HL-60/S4 treated with retinoic acid at 250 ng/mL for 4 days and 3 days (cell line): Measurements from ENCODE around the gene ZBTB12.
"Not testable (repeated sequence)": the region's sequence is repeated elsewhere in the genome, so short reads cannot be mapped to it uniquely, and the experiment has no call there.

Source experiments
- in situ Hi-C: fragments of 300-500 bp; cut with MboI; formaldehyde crosslinking; loops from 2 replicates; pipeline ENCODE4 v1.7.0; 2022; ENCODE audit warnings: low sequenced_read_pairs

Gene ZBTB12

DNA sequence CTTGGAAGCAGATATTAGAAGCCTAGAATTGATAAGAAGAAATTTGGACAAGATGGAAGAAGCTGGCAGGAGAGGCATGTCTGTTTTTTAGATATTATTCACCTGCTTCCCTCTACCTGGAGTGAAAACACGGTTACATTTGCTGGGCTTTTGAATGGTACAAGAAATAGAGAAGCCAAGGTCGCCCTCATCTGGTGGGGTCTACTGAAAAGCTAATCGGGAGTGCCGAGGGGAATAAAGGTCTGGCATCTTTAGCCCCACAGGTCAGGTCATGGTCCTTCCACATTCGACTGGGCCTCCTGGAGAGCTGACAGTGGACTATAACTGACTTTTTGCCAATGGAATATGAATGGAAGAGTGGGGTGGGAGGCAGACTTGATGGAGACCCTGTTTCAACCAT lies 21.1 kb upstream of the ZBTB12 start:
- in situ Hi-C loops: no loop called here

DNA sequence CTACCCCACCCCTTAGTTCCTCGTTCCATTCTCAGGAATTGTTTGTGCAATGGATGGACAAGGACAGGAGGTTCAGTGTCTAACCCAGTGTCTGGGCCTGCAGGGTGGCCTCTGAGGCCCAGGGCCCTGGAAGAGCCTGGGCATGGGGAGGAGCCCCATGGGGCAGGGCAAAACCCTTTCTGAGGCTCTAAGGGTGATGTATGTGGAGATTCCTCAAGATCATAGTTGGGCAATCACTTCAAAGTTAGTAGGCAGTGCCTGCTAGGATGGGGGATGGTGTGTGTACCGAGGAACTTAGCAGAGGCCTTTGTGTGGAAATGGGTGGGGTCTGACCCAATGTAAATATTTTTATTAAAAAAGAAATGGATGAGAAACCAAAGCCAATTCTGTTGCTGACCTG lies 18.9 kb upstream of the ZBTB12 start:
- in situ Hi-C loops: no loop called here

GRCh38 chr6:31919624-31920303 lies 17.9 kb upstream of the ZBTB12 start:
- in situ Hi-C loops: no loop called here

GRCh38 chr6:31918069-31918720 lies 16.3 kb upstream of the ZBTB12 start:
- in situ Hi-C loops: no loop called here

GRCh38 chr6:31915756-31916155 lies 13.9 kb upstream of the ZBTB12 start:
- in situ Hi-C loops: no loop called here

GRCh38 chr6:31915351-31915750 lies 13.5 kb upstream of the ZBTB12 start:
- in situ Hi-C loops: no loop called here

DNA sequence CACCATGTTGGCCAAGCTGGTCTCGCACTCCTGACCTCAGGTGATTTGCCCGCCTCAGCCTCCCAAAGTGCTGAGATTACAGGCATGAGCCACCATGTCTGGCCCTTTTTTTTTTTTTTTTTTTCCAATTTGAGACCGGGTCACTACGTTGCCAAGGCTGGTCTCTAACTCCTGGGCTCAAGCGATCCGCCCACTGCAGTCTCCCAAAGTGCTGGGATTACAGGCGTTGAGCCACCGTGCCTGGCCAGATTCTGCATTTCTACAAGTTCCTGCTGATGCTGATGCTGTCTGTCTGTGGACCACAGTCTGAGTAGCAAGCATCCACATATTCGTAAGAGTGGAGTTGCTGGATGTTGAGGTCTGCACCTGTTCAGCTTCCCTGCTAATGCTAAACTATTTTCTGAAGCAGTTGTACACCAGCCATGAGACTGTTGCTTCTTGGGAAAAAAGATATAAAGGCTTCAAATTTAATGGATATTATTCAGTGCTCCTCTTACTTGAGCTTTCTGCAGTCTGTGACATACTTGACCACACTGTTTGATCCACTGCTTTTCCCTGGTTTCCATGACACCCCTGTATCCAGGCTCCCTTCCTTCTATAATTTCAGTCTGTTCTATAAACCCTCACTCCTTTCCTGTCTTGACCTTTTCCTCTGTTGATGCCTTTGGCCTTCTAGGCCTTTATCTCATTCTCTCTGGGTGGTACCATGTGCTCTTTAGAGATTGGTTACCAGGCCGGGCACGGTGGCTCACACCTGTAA lies 10.1 kb upstream of the ZBTB12 start:
- in situ Hi-C loops: no loop called here

GRCh38 chr6:31909298-31909697 lies 7.4 kb upstream of the ZBTB12 start:
- in situ Hi-C loops: not testable (repeated sequence)

DNA sequence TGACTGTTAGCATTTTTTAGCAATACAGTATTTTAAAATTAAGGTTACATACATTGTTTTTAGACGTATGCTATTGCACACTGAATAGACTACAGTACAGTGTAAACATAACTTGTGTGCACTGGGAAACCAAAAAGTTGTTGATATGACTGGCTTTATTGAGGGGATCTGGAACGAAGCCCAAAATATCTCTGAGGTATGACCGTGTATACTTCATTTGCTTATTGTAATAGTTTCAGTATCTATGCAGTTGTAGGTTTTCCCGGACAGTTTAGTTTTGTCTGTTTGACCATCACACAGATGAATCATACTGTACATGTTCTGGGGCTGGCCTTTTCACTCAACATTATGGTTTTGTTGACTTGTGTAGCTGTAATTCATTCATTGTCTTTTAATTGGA lies 6.9 kb upstream of the ZBTB12 start:
- in situ Hi-C loops: no loop called here

DNA sequence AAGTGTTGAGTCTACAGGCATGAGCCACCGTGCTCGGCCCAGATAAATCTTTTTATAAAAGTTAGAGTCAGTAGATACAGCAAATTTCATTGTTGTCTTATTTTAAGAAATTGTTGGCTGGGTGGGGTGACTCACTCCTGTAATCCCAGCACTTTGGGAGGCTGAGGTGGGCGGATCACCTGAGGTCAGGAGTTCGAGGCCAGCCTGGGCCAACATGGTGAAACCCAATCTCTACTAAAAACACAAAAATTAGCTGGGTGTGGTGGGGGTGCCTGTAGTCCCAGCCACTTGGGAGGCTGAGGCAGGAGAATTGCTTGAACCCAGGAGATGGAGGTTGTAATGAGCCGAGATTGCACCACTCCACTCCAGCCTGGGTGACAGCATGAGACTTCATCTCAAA lies 6.4 kb upstream of the ZBTB12 start:
- in situ Hi-C loops: not testable (repeated sequence)

GRCh38 chr6:31907158-31907813 lies 5.4 kb upstream of the ZBTB12 start:
- in situ Hi-C loops: no loop called here

DNA sequence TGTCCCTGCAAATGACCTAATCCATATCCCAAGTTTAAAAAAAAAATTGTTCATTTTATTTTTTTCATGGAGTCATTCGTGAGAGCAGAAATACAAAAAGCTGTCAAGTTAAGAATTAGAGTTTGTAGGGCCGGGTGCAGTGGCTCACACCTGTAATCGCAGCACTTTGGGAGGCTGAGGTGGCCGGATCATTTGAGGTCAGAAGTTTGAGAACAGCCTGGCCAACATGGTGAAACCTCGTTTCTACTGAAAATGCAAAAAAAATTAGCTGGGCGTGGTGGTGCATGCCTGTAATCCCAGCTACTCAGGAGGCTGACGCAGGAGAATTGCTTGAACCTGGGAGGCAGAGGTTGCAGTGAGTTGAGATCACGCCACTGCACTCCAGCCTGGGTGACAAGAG lies 4.8 kb upstream of the ZBTB12 start:
- in situ Hi-C loops: not testable (repeated sequence)

- in situ Hi-C loops: no loop called here
Observed at GRCh38 chr6:31906122-31906521, 4.2 kb upstream of the ZBTB12 start.

DNA sequence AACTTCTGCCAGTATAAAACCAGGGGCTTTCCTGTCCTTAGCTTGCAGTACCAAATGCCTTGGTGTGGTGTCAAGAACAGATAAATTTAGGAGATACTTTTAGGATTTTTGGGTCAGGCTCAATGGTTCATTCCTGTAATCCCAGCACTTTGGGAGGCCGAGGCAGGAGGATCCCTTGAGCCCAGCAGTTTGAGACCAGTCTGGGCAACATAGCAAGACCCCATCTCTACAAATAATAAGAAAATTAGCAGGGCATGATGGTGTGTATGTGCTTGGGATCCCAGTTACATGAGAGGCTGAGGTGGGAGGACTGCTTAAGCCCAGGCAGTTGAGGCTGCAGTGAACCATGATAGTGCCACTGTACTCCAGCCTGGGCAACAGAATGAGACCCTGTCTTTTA lies 3.2 kb upstream of the ZBTB12 start:
- in situ Hi-C loops: no loop called here

- in situ Hi-C loops: no loop called here
Observed at GRCh38 chr6:31903957-31904356, 2.1 kb upstream of the ZBTB12 start.

- in situ Hi-C loops: no loop called here
Observed at GRCh38 chr6:31901415-31901952, 402 bp downstream of the ZBTB12 start.

GRCh38 chr6:31900917-31901414 lies 920 bp downstream of the ZBTB12 start:
- in situ Hi-C loops: no loop called here

- in situ Hi-C loops: no loop called here
Observed at GRCh38 chr6:31899882-31900722, 1.8 kb downstream of the ZBTB12 start.

- in situ Hi-C loops: no loop called here
Observed at GRCh38 chr6:31899215-31899614, 2.7 kb downstream of the ZBTB12 start.

DNA sequence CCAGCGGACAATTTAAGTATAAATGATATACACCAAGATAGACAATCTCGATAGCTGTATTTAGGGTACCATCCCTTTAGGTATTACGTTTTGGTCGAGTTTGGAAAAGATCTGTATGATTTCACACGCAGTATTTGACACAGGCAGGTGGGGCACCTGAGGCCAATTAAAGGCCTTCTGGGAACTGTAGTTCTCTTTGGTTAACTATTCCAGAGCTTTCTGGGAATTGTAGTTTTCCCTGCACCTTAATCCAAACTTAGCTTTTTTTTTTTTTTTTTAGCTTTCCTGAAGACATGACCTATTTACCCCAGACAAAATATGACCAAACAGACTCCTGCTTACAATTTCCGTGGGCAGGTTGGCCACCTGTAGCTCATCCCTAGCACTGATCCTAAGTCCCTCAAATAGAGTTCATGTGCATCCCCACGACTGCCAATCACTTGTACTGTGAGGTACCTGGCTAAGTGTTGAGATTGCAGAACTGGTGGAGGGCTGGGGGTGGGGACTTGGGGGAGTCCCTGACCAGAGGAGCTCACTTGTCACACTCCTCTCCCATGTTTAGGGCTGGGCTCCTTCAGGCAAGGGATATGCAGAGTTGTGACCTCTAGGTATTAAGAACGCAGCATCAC lies 3.4 kb downstream of the ZBTB12 start:
- in situ Hi-C loops: no loop called here
